Suprapubic skin (tissue), 4 donors: Measurements from ENCODE around the gene AGBL1. TPM values are rescaled to one million over a fixed set of nuclear protein-coding genes. Genes with fewer than 3 reads are reported as not detected.

Experiments
- DNase-seq, 2 donors: peaks; one replicate each; pipeline ENCODE4 v3.0.0-alpha.2; 2019; ENCODE audit warnings: low spot score in 2 of 2
- H3K27ac ChIP-seq: fragments of 200-600 bp; sonication (generic); one replicate; pipeline ENCODE4 v1.5.1; 2019
- H3K27me3 ChIP-seq: fragments of 200-600 bp; sonication (generic); one replicate; pipeline ENCODE4 v1.5.1; 2019
- H3K36me3 ChIP-seq: fragments of 200-600 bp; sonication (generic); one replicate; pipeline ENCODE4 v1.5.1; 2019
- H3K4me1 ChIP-seq: fragments of 200-600 bp; sonication (generic); one replicate; pipeline ENCODE4 v1.5.1; 2019
- H3K4me3 ChIP-seq: fragments of 200-600 bp; sonication (generic); one replicate; pipeline ENCODE4 v1.5.1; 2019; ENCODE audit warnings: mild to moderate bottlenecking
- H3K9me3 ChIP-seq: fragments of 200-600 bp; sonication (generic); one replicate; pipeline ENCODE4 v1.5.1; 2019
- EP300 ChIP-seq: sonication (generic); formaldehyde crosslinking; IDR thresholded peaks from one replicate; pipeline ENCODE4 v1.6.1; 2017; ENCODE audit warnings: antibody characterized with exemption
- POLR2A ChIP-seq, 2 donors: fragments of 450-650 bp; IDR thresholded peaks; one replicate each; pipeline ENCODE4 v1.6.1; 2017; ENCODE audit warnings: antibody characterized with exemption in 2 of 2, mild to moderate bottlenecking in 2 of 2, moderate library complexity in 2 of 2
- POLR2AphosphoS5 ChIP-seq, 3 donors: sonication (generic); formaldehyde crosslinking; IDR thresholded peaks; one replicate each; pipeline ENCODE4 v1.6.1; 2017; ENCODE audit warnings: antibody characterized with exemption in 3 of 3
- WGBS: methylation state at CpG from one replicate; pipeline ENCODE4 v1.1.5; 2018; 5-methylcytosine and 5-hydroxymethylcytosine counted together
- total RNA-seq, 4 donors: library from RNA; depleted of rRNA; stranded (reverse); fragments of >200 nt; gene quantifications; one replicate each; pipeline ENCODE4 v1.1.0, GENCODE V29; 2016
- TF ChIP-seq, protein P1 (sequence below), 2 donors: fragments of 200-600 bp in 1 of 2; fragments of 450-650 bp in 1 of 2; sonication (generic) in 1 of 2; IDR thresholded peaks; one replicate each; pipeline ENCODE4 v1.5.1; 2016 to 2019; ENCODE audit warnings: antibody characterized with exemption in 2 of 2, mild to moderate bottlenecking in 1 of 2, moderate library complexity in 1 of 2

AGBL1 gene
- total RNA-seq, 4 donors from 2014 or later = 0.23 to 0.56 TPM; not detected in 2

DNA sequence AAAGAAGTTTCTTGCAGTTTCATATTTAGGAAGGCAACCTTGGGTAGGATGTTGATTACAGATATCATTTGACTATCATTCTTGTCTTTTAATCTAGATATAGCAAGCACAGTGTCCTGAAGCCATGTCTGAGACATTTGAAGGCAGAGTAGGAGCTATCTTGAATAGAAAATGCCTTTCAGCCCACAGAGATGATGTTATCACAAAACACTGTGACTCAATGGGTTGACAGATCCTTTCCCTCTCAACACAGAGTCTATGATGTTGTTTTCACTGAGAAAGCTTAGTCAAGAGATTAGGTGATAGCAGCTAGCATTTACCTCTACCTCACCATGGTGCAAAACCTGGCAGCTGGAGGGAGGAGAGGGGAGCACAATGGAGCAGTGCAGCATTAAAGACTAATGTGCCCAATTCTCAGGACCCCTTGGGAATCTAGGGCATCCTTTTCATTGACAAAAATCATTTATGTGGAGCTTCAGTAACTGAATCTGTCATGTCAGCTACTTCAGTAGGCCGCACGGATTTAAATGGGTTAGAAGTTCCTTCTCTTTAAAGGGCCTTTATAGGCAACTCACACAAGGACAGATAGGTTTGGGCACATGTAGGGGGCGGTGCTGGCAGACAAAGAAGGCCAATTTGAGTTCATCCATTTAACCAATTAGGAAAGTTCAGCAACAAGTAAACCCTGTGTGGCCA is 121.8 kb downstream of the AGBL1 start:
- no peaks in the 10 kb centered on the region for H3K27me3 ChIP-seq
- no peaks in the 10 kb centered on the region for H3K4me1 ChIP-seq
- no peak for DNase-seq
- no peaks in the 10 kb centered on the region for H3K36me3 ChIP-seq
- no peak overlapping the region for H3K4me3 ChIP-seq
- no peaks in the 10 kb centered on the region for H3K9me3 ChIP-seq
- TF ChIP-seq, protein P1, sequence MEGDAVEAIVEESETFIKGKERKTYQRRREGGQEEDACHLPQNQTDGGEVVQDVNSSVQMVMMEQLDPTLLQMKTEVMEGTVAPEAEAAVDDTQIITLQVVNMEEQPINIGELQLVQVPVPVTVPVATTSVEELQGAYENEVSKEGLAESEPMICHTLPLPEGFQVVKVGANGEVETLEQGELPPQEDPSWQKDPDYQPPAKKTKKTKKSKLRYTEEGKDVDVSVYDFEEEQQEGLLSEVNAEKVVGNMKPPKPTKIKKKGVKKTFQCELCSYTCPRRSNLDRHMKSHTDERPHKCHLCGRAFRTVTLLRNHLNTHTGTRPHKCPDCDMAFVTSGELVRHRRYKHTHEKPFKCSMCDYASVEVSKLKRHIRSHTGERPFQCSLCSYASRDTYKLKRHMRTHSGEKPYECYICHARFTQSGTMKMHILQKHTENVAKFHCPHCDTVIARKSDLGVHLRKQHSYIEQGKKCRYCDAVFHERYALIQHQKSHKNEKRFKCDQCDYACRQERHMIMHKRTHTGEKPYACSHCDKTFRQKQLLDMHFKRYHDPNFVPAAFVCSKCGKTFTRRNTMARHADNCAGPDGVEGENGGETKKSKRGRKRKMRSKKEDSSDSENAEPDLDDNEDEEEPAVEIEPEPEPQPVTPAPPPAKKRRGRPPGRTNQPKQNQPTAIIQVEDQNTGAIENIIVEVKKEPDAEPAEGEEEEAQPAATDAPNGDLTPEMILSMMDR (IDR thresholded peaks at IDR 0.05) = no peak
- TF ChIP-seq POLR2A (IDR thresholded peaks at IDR 0.05) (no peak), POLR2AphosphoS5 (IDR thresholded peaks at IDR 0.05) (no peak), EP300 (no peak)
- no peak overlapping the region for H3K27ac ChIP-seq
- 84% methylated on average over 3 of the region's 3 CpGs for WGBS

DNA sequence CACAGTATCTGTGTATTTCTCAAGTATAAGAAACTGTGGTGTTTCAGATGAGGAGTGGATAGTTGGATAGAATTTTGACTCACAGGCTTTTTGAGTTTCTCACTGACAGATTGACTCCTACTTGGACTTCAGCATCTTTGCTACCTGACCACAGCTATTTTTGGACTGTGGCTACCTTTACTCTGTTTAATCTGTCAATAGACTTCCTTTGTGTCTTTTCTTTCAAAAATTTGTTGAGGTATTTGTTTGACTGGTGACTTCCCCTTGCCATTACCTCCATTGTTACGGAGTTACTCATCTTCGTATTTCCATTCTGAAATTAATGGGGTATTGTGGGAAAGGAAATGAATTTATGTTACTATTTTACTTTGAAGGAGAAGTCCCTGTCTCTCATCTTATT is 123.8 kb downstream of the AGBL1 start:
- TF ChIP-seq, protein P1 (IDR thresholded peaks at IDR 0.05) = no peak
- no peak for TF ChIP-seq POLR2AphosphoS5 (IDR thresholded peaks at IDR 0.05)
- TF ChIP-seq EP300 = no peak
- no peak for TF ChIP-seq POLR2A (IDR thresholded peaks at IDR 0.05)
- no peaks in the 10 kb centered on the region for H3K27me3 ChIP-seq
- no peak overlapping the region for H3K4me3 ChIP-seq
- no peaks in the 10 kb centered on the region for H3K36me3 ChIP-seq
- H3K9me3 ChIP-seq = no peaks in the 10 kb centered on the region
- 68% methylated on average over 2 of the region's 2 CpGs for WGBS
- no peaks in the 10 kb centered on the region for H3K4me1 ChIP-seq
- no peak for DNase-seq
- H3K27ac ChIP-seq = no peak overlapping the region

DNA sequence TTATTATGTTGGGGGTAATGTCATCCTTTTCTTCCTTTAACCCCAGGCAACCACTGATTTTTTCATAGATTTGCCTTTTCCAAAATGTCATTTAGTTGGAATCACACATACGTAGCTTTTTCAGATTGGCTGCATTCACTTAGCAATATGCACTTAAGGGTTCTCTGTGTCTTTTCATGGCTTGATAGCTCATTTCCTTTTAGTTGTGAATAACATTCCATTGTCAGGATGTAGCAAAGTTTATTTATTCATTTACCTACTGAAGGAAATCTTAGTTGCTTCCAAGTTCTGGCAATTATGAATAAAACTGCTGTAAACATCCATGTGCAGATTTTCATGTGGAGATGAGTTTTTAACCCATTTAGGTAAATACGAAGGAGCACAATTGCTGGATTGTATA is 125.4 kb downstream of the AGBL1 start:
- Histone ChIP-seq H3K4me1 (no peaks in the 10 kb centered on the region), H3K4me3 (no peak overlapping the region), H3K27me3 (no peaks in the 10 kb centered on the region), H3K9me3 (no peaks in the 10 kb centered on the region), H3K27ac (no peak overlapping the region), H3K36me3 (no peaks in the 10 kb centered on the region)
- WGBS = 74% methylated on average over 2 of the region's 2 CpGs
- DNase-seq = no peak
- TF ChIP-seq POLR2A (IDR thresholded peaks at IDR 0.05) (no peak), EP300 (no peak), POLR2AphosphoS5 (IDR thresholded peaks at IDR 0.05) (no peak)
- TF ChIP-seq, protein P1 (IDR thresholded peaks at IDR 0.05) = no peak

DNA sequence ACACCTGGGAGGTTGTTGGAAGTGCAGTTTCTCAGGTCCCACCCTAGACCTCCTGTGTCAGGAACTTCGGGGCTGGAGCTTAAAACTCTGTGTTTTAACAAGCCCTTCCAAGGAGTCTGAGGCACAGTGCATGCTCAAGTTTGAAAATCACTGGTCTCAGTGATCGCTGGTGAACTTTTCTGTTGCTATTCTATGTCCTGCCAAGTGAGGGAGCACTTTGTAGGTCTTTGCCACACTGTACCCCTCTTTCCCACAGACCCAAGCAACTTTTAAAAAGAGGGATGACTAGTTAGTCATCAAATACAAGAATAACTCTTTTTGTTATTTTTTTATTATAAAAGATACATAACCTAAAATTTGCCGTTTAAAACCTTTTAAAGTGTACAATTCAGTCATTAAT is 133.7 kb downstream of the AGBL1 start:
- H3K4me1 ChIP-seq = no peaks in the 10 kb centered on the region
- TF ChIP-seq POLR2A (IDR thresholded peaks at IDR 0.05) (no peak), EP300 (no peak), POLR2AphosphoS5 (IDR thresholded peaks at IDR 0.05) (no peak)
- TF ChIP-seq, protein P1 (IDR thresholded peaks at IDR 0.05) = no peak
- no peak overlapping the region for H3K27ac ChIP-seq
- no peak overlapping the region for H3K4me3 ChIP-seq
- DNase-seq = no peak
- no peaks in the 10 kb centered on the region for H3K27me3 ChIP-seq
- no peaks in the 10 kb centered on the region for H3K36me3 ChIP-seq
- 55% methylated on average over 3 of the region's 3 CpGs for WGBS
- peaks cover 5% of the 10 kb centered on the region for H3K9me3 ChIP-seq

DNA sequence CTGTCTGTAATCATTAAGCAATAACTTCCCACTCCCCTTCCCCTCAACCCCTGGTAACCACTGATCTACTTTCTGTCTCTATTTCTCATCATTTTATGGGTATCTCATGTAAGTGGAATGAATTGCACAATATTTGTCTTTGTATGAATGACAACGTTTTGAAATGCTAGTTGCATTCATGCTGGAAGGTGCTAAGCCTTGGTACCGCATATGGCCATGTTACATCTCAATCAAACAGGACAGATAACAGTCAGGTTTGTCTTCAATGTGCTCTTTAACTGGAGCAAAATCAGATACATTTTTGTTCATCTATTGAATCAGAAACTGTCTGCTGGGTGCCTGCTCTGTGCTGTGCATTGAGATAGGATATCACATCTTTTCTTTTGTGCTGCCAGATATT is 134.2 kb downstream of the AGBL1 start:
- Histone ChIP-seq H3K9me3 (peaks cover 5% of the 10 kb centered on the region), H3K27ac (no peak overlapping the region), H3K36me3 (no peaks in the 10 kb centered on the region), H3K27me3 (no peaks in the 10 kb centered on the region), H3K4me3 (no peak overlapping the region), H3K4me1 (no peaks in the 10 kb centered on the region)
- 63% methylated on average over 2 of the region's 2 CpGs for WGBS
- no peak for DNase-seq
- no peak for TF ChIP-seq POLR2AphosphoS5 (IDR thresholded peaks at IDR 0.05)
- TF ChIP-seq POLR2A (IDR thresholded peaks at IDR 0.05) = no peak
- TF ChIP-seq, protein P1 (IDR thresholded peaks at IDR 0.05) = no peak
- TF ChIP-seq EP300 = no peak
